ENCODE measurements around the gene POU3F2.

POU3F2 gene

DNA sequence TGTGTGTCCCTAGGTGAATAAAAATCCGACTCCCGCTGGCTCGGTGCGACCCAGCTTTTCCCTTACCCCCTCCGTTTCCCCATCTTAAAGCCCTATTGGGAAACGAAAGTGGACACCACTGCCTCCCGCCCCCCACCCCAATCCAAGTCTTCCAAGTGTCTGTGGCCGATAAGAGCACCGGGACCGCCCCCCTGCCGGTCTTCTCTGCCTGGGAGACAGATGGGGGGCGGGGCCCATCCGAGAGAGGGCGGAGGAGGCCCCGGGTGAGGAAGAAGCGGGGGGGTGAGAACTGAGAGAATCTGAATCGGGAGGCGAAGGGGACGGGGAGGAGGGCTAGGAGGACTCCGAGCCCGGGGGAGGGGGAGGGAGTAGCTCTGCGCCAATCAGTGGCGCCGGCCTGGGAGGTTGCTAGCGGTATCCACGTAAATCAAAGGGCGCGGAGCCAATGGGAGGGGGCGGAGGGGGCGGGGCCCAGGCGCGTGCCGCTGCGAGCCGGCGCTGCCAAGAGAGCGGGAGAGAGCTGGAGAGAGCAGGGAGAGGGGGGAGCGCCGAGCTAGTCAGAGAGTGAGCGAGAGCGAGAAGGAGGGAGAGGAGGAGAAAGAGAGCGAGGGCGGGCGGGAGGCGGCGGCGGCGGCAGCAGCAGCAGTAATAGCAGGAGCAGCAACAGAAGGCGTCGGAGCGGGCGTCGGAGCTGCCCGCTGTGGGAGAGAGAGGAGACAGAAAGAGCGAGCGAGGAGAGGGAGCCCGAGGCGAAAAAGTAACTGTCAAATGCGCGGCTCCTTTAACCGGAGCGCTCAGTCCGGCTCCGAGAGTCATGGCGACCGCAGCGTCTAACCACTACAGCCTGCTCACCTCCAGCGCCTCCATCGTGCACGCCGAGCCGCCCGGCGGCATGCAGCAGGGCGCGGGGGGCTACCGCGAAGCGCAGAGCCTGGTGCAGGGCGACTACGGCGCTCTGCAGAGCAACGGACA is at the start of gene POU3F2 (continued):
- TF ChIP-seq, protein P1, sequence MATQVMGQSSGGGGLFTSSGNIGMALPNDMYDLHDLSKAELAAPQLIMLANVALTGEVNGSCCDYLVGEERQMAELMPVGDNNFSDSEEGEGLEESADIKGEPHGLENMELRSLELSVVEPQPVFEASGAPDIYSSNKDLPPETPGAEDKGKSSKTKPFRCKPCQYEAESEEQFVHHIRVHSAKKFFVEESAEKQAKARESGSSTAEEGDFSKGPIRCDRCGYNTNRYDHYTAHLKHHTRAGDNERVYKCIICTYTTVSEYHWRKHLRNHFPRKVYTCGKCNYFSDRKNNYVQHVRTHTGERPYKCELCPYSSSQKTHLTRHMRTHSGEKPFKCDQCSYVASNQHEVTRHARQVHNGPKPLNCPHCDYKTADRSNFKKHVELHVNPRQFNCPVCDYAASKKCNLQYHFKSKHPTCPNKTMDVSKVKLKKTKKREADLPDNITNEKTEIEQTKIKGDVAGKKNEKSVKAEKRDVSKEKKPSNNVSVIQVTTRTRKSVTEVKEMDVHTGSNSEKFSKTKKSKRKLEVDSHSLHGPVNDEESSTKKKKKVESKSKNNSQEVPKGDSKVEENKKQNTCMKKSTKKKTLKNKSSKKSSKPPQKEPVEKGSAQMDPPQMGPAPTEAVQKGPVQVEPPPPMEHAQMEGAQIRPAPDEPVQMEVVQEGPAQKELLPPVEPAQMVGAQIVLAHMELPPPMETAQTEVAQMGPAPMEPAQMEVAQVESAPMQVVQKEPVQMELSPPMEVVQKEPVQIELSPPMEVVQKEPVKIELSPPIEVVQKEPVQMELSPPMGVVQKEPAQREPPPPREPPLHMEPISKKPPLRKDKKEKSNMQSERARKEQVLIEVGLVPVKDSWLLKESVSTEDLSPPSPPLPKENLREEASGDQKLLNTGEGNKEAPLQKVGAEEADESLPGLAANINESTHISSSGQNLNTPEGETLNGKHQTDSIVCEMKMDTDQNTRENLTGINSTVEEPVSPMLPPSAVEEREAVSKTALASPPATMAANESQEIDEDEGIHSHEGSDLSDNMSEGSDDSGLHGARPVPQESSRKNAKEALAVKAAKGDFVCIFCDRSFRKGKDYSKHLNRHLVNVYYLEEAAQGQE (tag by site-specific recombination; IDR thresholded peaks at IDR 0.05), result peak; percentile 54; the same call in 1 of the 2 replicates
- TF ChIP-seq ZNF239 (tag by site-specific recombination; IDR thresholded peaks at IDR 0.05), result no peak
- peak; percentile 48; the same call in 1 of the 2 replicates for TF ChIP-seq KLF1 (tag by site-specific recombination; IDR thresholded peaks at IDR 0.05)
- TF ChIP-seq ZNF426 (tag by site-specific recombination; IDR thresholded peaks at IDR 0.05), result no peak
- TF ChIP-seq ZBTB7A (tag by site-specific recombination; IDR thresholded peaks at IDR 0.05; ENCODE audit: low read depth), result no peak
- no peak for TF ChIP-seq GFI1B (tag by site-specific recombination; IDR thresholded peaks at IDR 0.05)
- TF ChIP-seq YY2 (tag by site-specific recombination; IDR thresholded peaks at IDR 0.05), result peak; percentile 60
- no peak for TF ChIP-seq ZNF354C (tag by site-specific recombination; IDR thresholded peaks at IDR 0.05; ENCODE audit: borderline replicate concordance, low read depth)
- TF ChIP-seq, protein P2, sequence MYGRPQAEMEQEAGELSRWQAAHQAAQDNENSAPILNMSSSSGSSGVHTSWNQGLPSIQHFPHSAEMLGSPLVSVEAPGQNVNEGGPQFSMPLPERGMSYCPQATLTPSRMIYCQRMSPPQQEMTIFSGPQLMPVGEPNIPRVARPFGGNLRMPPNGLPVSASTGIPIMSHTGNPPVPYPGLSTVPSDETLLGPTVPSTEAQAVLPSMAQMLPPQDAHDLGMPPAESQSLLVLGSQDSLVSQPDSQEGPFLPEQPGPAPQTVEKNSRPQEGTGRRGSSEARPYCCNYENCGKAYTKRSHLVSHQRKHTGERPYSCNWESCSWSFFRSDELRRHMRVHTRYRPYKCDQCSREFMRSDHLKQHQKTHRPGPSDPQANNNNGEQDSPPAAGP (tag by site-specific recombination; IDR thresholded peaks at IDR 0.05), result peak; percentile 55; the same call in 1 of the 2 replicates
- TF ChIP-seq, protein P3, sequence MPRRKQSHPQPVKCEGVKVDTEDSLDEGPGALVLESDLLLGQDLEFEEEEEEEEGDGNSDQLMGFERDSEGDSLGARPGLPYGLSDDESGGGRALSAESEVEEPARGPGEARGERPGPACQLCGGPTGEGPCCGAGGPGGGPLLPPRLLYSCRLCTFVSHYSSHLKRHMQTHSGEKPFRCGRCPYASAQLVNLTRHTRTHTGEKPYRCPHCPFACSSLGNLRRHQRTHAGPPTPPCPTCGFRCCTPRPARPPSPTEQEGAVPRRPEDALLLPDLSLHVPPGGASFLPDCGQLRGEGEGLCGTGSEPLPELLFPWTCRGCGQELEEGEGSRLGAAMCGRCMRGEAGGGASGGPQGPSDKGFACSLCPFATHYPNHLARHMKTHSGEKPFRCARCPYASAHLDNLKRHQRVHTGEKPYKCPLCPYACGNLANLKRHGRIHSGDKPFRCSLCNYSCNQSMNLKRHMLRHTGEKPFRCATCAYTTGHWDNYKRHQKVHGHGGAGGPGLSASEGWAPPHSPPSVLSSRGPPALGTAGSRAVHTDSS (tag by site-specific recombination; IDR thresholded peaks at IDR 0.05), result peak; percentile 77
- no peak for TF ChIP-seq ZNF677 (tag by site-specific recombination; IDR thresholded peaks at IDR 0.05)
- TF ChIP-seq ZNF155 (tag by site-specific recombination; IDR thresholded peaks at IDR 0.05), result no peak
- no peak for TF ChIP-seq ZNF19 (tag by site-specific recombination; IDR thresholded peaks at IDR 0.05; ENCODE audit: low read depth)
- no peak for TF ChIP-seq ZFP41 (tag by site-specific recombination; IDR thresholded peaks at IDR 0.05; ENCODE audit: borderline replicate concordance)
- peak; percentile 90 for TF ChIP-seq GLIS2 (tag by site-specific recombination; IDR thresholded peaks at IDR 0.05)
- TF ChIP-seq ZNF350 (tag by site-specific recombination; IDR thresholded peaks at IDR 0.05), result no peak
- TF ChIP-seq SP3 (tag by site-specific recombination; IDR thresholded peaks at IDR 0.05), result peak; percentile 86
- TF ChIP-seq ZNF157 (tag by site-specific recombination; IDR thresholded peaks at IDR 0.05), result no peak
- no peak for TF ChIP-seq ZNF10 (tag by site-specific recombination; IDR thresholded peaks at IDR 0.05)
- TF ChIP-seq, protein P4, sequence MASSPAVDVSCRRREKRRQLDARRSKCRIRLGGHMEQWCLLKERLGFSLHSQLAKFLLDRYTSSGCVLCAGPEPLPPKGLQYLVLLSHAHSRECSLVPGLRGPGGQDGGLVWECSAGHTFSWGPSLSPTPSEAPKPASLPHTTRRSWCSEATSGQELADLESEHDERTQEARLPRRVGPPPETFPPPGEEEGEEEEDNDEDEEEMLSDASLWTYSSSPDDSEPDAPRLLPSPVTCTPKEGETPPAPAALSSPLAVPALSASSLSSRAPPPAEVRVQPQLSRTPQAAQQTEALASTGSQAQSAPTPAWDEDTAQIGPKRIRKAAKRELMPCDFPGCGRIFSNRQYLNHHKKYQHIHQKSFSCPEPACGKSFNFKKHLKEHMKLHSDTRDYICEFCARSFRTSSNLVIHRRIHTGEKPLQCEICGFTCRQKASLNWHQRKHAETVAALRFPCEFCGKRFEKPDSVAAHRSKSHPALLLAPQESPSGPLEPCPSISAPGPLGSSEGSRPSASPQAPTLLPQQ (tag by site-specific recombination; IDR thresholded peaks at IDR 0.05), result peak; percentile 77
- no peak for TF ChIP-seq ZNF621 (tag by site-specific recombination; IDR thresholded peaks at IDR 0.05)
- TF ChIP-seq ZNF664 (tag by site-specific recombination; IDR thresholded peaks at IDR 0.05), result peak; percentile 10; the same call in 1 of the 2 replicates
- peak; percentile 86 for TF ChIP-seq ZFHX2 (tag by site-specific recombination; conservative IDR thresholded peaks at IDR 0.05)
- no peak for TF ChIP-seq ZNF624 (tag by site-specific recombination; IDR thresholded peaks at IDR 0.05)
- TF ChIP-seq, protein P5, sequence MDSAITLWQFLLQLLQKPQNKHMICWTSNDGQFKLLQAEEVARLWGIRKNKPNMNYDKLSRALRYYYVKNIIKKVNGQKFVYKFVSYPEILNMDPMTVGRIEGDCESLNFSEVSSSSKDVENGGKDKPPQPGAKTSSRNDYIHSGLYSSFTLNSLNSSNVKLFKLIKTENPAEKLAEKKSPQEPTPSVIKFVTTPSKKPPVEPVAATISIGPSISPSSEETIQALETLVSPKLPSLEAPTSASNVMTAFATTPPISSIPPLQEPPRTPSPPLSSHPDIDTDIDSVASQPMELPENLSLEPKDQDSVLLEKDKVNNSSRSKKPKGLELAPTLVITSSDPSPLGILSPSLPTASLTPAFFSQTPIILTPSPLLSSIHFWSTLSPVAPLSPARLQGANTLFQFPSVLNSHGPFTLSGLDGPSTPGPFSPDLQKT (IDR thresholded peaks at IDR 0.05; ENCODE audit: borderline replicate concordance, low read depth, low read length), result no peak
- TF ChIP-seq SETDB1 (IDR thresholded peaks at IDR 0.05; ENCODE audit: insufficient read length, low read length), result no peak
- TF ChIP-seq, protein P6, sequence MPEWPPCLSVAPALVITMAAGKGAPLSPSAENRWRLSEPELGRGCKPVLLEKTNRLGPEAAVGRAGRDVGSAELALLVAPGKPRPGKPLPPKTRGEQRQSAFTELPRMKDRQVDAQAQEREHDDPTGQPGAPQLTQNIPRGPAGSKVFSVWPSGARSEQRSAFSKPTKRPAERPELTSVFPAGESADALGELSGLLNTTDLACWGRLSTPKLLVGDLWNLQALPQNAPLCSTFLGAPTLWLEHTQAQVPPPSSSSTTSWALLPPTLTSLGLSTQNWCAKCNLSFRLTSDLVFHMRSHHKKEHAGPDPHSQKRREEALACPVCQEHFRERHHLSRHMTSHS (tag by site-specific recombination; IDR thresholded peaks at IDR 0.05), result no peak
- no peak for TF ChIP-seq ZNF274 (IDR thresholded peaks at IDR 0.05; ENCODE audit: low read length)
- TF ChIP-seq ZNF274 (tag by site-specific recombination; IDR thresholded peaks at IDR 0.05; ENCODE audit: borderline replicate concordance), result no peak
